Bone marrow (tissue), 2 donors: ENCODE data around the gene RPP25.
"Not testable (repeated sequence)": the region's sequence is repeated elsewhere in the genome, so short reads cannot be mapped to it uniquely, and the experiment has no call there.

Experiments used
- DNase-seq, 2 donors: peaks; one replicate each; lab custom pipeline; 2025; lab: John Stamatoyannopoulos, UW

RPP25 gene

DNA sequence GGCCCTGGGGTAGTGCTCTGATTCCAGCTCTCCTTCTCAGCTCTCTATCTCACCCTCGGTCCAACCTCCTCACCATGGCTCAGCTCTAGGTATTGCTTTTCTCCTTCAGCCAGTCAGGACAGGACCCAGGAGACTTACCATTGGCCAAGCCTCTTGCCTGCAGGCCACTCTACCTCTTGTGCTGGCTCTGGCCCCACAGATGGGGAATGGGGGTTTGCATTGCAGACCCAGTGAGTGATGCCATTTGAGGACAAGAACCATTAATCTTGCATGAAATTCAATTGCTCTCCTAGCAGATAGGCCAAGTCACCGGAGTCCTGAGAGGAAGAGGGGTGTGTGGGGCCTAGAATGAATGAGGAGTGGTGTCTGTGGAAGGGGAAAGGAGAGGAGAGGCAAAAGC is 6.1 kb upstream of the RPP25 start:
- DNase-seq: no peak

DNA sequence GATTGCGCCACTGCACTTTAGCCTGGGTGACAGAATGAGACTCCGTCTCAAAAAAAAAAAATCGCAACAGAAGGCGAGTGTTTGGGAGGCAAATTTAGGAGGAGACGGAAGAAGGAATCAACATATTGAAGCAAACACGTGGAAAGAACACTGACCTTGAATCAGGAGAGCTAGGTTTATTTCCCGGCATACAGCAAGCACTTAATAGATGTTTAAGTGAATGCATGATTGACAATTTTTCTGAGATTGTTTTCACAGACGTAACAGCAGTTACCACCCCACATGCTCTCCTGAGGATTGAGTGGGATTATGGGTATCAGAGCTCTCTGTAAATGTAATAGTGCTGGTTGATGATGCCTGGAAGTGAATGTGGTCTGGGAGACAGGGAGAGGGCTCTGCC is 5.6 kb upstream of the RPP25 start:
- no peak for DNase-seq

DNA sequence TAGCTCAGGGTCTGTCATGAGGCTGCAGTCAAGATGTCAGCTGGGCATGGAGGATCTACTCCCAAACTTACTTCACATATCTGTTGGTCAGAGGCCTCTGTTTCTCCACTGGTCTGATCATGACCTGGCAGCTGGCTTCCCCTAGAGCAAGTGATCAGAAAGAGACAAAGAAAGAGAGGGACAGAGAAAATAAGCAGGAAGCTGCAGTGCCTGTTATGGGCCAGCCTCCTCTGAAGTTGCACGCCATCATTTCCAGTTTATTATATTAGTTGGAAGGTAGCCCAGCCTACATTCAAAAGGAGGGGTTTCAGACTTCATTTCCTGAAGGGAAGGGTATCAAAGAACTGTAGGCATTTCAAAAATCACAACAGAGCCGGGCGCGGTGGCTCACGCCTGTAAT is 5.0 kb upstream of the RPP25 start:
- DNase-seq: no peak

DNA sequence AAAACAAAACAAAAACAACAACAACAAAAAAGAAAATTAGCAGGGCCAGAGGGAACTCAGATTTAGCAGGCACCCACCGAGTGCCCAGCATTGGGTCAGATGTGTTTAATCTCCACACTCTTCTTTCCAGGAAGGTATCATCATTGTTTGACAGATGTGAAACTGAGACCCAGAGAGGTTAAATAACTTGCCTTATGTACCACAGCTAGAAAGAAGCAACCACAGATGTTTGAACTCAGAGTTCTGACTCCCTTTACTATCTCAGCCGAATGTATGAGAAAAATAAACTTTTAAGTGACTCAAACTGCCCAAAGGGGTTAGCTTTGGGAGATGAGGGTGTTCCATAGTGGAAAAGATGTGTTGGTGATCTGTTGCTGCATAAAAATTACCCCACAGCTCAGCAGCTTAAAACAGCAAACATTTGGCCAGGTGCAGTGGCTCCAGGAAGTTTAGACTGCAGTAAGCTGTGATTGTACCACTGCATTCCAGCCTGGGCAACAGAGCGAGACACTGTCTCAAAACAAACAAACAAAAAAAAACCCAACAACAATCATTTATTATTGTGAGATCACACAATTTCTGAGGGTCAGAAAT is 4.5 kb upstream of the RPP25 start:
- DNase-seq: no peak

DNA sequence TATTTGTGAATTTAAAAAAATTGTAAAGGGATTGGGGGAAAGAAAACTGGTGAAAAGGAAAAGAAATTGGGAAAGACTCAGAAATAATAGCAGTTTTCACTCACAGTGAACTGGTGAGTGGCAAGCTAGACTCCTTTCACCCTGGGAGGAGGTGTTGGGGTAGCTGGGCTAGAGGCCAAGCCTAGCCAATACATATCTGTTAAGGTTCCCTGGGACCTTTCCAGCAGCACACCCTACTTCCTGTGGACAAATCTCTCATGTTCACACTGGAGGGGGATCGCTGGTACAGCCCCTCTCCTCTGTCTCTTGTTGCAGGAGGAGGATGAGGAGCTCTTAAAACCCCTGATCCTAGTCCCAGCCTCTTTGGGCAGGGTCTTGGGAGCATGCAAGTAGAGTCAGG is 3.7 kb upstream of the RPP25 start:
- DNase-seq: no peak

DNA sequence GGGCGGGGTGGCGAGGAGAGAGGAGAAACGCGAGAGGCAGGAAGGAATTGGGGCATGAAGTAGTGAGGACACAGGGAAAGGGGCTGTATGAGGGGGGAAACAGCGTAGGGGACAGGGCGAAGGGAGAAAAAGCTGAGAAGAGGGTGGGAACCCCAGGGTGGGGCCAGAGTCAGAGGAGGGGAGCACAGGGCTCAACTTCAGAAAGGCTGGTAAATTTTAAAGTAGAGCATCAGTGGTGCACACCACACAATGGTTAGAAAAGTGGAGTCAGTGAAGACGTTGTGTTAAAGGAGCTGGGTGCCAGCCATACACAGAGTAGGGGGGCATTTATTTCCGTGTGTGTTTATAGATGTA is 3.0 kb upstream of the RPP25 start:
- no peak for DNase-seq

DNA sequence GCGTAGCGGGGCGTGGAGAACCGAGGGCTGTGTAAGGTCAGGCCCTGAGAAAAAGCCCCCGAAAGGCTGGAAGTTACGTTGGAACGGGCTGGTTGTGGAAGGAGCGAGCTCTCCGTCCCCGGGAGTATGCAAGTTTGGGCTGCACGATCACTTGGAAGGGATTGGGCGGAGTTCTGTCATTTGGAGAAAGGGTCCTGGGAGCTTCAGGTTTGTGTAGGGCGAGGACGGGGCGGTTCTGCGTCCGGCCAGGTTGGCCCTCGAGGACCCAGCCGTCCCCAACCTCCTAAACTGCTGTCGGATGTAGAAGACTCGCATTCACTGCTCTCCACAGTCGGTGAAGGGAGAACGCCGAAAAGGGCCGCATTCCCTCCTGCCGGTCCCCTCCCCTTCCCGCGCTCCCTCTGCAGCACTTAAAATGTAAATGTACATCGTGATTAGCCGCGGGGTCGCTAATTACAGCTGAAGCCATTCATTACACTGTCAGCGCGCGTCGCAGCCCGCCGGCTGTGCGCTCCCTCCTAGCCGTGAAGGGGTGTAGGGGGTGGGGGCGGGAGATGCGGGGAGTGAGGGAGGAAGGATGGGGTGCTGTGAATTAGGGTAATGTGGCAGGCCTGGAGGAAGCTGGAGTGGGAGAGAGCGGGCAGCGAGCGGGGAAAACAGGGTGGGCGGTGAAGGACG is 2.5 kb upstream of the RPP25 start:
- no peak for DNase-seq

DNA sequence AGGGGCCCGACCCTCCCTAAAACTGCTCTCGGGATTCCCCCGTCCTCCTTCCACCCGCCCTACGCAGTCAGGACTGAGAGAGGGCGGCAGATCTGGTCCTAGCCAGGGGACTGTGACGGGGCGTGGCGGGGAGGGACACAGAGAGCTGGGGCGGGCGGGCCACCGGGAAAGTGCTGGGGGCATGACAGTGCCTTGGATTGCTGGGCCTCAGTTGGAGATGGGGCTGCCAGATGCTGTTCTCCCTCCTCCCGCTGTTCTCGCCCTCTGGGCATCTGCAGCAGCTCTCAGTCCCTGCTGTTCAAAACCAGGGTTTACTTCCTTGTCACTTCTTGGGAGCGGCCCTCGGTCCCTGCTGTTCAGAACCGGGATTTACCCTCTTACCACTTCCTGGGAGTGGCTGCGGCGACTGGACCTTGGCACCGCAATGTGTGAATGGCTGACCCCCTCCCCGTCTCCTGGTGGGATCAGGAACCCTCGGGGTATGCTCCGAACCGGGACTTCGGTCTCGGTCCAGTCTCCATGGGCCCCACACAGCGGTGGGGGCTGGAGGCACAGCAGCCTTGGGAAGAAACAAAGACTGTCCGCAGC is 1.8 kb upstream of the RPP25 start:
- peak in 1 of 2 donors; percentile 38 for DNase-seq

DNA sequence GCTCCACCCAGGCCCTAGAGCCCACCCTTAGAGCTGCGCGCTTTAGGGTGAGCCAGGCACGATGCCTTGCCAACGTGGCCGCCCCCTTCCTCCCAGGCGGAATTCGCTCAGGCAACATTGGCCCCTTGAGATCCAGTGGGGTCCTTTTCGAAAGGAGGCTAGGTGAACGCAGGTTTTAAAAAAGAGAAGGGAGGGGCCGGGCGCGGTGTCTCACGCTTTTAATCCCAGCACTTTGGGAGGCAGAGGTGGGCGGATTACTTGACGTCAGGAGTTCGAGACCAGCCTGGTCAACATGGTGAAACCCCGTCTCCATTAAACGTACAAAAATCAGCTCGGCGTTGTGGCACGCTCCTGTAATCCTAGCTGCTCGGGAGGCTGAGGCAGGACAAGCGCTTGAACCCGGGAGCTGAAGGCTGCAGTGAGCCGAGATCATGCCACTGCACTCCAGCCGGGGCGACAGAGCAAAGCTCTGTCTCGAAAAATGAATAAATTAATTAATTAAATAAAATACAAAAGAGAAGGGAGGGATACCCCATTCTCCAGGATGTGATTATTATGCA is 984 bp upstream of the RPP25 start:
- DNase-seq: no peak

DNA sequence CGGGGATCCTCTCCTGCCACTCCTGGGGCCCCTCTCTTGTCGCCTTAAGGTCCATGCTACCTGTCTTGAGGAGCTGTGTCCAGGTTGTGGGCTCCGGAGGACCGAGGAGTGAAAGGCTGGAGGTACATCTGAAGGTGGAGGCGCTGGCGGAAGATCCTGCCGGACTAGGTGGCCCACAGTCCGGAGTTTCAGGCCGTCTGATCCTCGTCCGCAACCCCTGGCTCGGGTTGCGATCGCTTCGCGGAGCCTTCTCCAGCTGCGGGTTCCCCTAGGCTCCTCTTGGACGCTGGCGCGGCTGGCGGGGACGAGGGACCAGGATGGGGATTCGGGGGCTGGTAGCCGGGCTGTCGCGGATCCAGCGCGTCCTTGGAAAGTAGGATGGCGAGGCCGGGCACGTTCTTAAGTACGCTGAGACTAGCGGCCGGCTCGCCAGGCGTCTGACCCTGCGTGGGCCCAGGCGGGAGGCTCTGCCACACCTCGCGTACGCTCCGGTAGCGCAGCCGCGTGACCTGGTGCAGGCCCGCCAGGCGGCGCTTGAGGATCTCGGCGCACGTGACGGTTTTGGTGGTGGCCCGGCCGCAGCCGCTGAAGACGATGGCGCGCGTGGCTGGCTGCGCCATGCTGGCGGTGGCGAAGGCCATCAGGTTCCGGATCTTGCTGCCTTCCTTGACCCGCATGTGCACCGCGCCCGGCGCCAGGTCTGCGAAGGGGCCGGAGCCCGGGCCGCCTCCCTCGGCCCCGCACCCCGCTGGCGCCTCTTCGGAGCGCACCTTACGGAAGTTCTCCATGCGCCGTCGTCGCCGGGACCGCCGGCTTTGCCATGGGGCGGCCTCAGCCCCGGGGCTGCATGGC is 550 bp downstream of the RPP25 start:
- peak in 1 of 2 donors; percentile 49 for DNase-seq

DNA sequence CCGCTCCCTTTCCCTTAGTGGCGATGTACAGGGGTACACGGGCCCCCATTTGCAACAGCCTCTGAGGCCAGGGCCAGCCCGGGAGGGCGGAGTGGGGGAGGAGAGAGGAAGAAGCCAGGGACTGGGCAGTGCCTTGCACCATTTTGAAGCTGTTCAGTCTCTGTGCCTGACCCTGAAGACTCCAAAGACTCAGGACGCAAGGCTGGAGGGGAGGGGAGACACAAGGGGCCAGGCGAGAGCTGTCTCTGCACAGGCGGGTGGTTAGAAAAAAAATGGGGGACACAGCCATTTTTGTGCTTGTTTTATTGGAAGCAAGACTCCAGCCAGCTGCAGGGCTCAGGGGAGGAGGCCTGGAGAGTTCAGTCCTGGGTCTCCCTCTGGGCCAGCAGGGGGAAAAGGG is 1.6 kb downstream of the RPP25 start:
- no peak for DNase-seq

DNA sequence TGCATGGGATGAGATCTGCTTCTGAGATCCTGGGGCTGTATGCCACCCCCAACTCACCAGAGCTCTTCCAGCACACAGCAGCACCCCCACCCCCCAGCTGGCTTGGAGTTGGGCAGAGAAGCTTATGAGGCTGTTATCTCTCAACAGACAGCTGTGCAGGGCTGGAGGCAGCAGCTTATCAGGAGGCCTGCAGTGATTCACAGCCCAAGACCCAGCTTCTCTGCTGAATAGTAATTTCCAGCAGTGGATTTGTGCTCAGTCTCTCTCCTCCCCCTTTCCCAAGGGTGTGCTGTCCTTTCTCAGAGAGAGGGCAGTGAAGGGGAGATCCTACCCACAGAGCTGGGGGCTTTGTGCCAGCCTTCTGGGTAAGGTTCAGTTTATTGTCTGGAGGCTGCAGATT is 2.1 kb downstream of the RPP25 start:
- no peak for DNase-seq

DNA sequence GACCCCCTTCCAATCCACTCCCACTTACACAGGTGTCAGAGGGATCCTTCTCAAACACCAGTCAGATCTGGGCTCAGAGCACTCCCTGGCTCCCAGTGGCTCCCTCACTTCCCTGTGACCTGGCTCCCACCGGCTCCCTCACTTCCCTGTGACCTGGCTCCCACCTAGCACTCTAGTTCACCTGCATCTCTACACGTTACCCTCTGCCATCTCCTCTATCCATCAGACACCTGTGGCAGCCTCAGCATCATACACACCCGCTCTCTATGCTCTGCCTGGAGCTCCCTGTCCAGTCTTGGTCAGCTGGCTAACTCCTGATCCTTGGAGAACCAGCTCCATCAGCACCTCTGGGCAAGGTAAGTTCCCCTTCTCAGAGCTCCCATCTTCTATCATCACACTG is 5.6 kb downstream of the RPP25 start:
- DNase-seq: no peak

DNA sequence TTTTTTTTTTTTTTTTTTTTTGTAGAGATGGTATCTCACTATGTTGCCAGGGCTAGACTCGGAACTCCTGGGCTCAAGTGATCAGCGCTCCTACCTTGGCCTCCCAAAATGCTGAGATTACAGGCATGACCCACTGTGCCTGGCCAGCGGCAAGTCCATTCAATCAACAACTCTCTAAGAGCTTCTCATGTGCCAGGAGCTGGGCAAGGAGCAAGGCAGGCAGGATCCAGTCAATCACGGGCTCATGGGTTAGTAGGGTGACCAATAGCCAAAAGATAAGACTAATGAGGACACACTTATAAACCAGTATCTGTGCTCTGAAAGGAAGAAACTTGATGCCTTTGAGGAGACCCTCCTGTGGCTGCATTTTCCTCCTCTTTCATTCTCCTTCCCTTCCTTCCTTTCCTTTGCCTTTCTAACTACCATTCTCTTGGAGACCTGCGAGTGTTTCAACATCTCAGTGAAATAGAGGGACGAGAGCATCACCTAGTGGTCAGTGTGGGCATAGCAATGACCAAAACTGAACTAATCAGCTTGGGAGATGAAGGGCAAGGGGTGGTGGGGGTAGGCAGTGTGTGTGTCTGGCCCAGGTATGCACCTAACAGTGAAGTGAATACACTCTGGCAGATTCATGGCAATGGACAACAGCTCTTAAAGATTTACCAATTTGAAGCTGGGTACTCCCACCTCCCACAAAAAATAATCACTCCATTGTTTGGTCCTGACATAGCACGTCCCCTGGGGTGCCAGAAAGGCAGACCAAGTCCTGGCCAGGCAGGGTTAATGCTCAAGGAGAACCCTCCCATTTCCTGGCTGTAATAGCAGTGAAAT is 6.3 kb downstream of the RPP25 start:
- DNase-seq: peak; percentile 19 to 46

DNA sequence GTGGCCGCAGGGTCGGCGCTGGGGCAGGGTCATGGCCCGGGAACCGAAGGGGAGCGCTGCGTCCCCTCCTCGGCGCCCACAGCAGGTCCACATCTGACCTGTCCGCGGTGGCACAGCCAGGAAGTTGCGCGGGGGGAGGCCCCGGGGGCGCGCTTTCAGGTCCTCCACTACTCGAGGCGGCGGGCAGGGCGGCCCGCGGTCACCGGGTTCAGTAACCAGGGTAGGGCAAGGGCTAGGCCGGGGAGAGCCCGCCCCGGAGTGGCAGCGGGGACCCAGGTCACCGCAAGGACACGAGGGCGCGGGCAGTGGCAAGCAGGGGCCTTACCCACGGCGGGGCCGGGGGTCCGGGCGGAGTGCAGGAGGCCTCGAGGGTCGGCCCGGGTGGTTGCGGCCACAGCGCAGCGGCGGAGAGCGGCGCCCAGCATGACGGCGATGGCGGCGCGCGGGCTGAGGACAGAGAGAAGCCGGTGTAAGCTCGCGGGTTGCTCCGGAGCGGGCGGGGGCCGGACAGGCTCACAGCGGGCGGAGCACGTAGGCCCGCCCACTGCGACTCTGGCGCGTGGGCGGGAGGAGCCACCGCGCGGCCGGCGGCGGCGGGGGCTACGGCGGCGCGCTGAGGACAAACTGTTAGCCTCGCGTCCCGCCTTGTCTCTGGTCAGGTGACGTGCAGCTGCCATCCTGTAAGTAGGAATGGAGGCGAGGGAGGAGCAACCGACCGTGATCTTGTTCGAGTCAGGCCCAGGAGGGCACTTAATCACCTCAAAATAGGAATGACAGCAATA is 18.8 kb downstream of the RPP25 start, which contains the start of gene COX5A:
COX5A (minus strand) TSS at position 484 of the 782 bp plus-strand sequence; CDS start at position 425, 59 bp downstream.
- peak; percentile 72 to 82 for DNase-seq

DNA sequence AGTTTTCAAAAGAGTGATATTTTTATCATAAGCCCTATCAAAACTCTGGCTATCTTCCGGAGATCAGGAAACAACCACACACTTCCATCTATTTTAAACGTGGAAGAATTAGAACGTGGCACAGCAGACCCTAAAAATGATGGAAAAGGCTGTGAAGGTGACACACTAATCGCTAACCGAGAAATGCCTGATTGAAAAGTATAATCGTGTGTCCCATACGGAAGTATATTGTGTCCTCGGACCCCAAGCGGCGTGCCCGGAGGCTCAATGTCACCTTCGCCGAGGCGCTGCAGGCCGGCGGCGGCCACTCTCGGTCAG is 19.3 kb downstream of the RPP25 start:
- DNase-seq: peak in 1 of 2 donors; percentile 43

DNA sequence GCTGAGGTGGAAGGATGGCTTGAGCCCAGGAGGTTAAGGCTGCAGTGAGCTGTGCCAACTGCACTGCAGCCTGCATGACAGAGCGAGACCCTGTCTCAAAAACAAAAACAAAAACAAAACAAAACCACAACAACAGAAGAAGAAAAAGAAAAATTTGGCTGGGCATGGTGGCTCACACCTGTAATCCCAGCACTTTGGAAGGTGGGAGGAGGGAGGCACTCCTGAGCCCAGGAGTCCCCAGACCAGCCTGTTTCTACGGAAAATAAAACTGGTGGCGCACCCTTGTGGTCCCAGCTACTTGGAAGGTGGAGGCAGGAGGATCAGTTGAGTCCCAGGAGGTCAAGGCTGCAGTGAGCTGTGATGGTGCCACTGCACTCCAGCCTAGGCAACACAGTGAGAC is 21.4 kb downstream of the RPP25 start:
- DNase-seq: not testable (repeated sequence)

DNA sequence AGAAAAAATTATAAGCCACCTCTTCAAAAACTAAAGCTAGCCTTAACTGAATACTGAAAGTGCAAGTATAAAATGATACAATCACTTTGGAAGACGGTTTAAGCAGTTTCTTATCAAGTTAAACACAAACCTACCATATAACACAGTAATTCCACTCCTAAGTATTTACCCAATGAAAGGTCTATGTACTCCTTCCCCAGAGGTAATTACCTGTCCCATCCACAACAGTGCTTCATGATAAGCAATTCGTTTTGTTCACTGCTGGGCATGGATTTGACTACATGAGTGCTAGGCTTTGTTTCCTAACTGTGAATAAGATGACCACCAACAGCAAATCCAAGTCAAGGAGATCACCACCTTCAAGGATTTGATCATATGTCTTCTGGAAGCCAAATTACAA is 23.0 kb downstream of the RPP25 start:
- DNase-seq: no peak

DNA sequence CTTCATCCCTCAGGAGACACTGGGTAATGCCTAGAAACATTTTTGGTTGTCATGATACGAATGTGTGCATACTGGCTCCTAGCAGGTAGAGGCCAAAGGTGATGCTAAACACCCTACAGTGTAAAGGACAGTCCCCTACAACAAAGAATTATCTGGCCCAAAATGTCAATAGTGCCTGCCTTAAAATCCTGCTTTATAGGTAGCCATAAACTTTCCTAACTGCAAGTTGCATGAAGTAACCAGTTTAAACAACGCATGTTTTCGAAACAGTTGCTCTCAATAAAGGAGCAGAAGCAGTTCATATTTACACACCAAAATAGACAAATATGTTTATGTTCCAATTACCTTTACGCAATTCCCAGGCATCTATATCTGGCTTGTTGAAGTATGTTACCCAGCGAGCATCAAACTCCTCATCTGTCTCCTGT is 27.8 kb downstream of the RPP25 start:
- no peak for DNase-seq

DNA sequence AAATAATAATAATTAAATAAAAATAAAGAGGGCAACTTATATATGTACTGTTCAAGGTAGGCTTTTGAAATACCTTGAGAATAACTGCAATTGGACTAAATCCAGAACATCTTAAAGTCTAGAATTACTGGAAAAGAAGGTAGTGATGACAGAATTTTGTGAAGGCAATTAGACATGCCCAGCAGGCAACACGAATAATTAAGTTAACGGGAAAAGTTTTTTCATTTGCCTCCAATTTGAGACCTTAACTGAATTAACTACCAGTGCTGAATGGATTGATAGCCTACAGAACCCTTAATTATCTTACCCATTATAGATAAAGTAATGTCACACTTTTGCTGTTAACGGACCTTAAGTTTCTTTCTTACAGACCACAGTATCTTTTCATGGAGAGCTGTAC is 32.0 kb downstream of the RPP25 start:
- DNase-seq: no peak

DNA sequence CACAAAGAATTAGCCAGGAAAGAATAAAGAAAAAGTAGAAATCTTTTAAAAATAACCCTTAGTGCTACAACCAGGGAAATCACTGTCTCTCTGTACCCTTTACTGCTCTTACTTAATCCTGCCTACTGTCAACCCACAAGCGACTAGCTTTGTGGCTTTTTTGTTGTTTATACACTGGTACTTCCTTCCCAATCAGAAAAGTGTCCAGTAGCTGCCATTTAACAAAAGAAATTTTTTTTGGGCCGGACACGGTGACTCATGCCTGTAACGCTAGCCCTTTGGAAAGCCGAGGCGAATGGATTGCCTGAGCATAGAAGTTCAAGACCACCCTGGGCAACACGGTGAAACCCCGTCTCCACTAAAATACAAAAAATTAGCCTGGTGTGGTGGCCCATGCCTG is 36.1 kb downstream of the RPP25 start:
- DNase-seq: no peak
